Stomach (tissue), 4 donors: ENCODE results near the gene MYPOP.

Experiments used
- CTCF ChIP-seq, 7 experiments: fragments of 450-650 bp in 4 of 7; fragments of 200-600 bp in 3 of 7; sonication (generic) in 3 of 7; IDR thresholded peaks; one replicate each; pipeline ENCODE4 v1.5.1; 2016 to 2019; ENCODE audit warnings: antibody characterized with exemption in 7 of 7, control low read depth in 2 of 7, mild to moderate bottlenecking in 1 of 7
- POLR2A ChIP-seq, 4 donors: fragments of 450-650 bp; IDR thresholded peaks; one replicate each; pipeline ENCODE4 v1.6.1; 2016; ENCODE audit warnings: antibody characterized with exemption in 4 of 4, control low read depth in 2 of 4, mild to moderate bottlenecking in 1 of 4, moderate library complexity in 1 of 4
- POLR2AphosphoS5 ChIP-seq, 3 donors: sonication (generic); formaldehyde crosslinking; IDR thresholded peaks; one replicate each; pipeline ENCODE4 v1.6.1; 2016; ENCODE audit warnings: antibody characterized with exemption in 3 of 3

- TF ChIP-seq CTCF (IDR thresholded peaks at IDR 0.05) (no peak), POLR2A (IDR thresholded peaks at IDR 0.05) (no peak), POLR2AphosphoS5 (IDR thresholded peaks at IDR 0.05) (no peak)
Observed at GRCh38 chr19:45901912-45902650, at the start of gene MYPOP.
